OCI-M2 (cell line): ENCODE data around the gene ARHGAP20.

Experiments used
- DNase-seq: peaks from one replicate; lab custom pipeline; 2025; ENCODE audit not compliant: unreplicated experiment; lab: John Stamatoyannopoulos, UW

ARHGAP20 gene

DNA sequence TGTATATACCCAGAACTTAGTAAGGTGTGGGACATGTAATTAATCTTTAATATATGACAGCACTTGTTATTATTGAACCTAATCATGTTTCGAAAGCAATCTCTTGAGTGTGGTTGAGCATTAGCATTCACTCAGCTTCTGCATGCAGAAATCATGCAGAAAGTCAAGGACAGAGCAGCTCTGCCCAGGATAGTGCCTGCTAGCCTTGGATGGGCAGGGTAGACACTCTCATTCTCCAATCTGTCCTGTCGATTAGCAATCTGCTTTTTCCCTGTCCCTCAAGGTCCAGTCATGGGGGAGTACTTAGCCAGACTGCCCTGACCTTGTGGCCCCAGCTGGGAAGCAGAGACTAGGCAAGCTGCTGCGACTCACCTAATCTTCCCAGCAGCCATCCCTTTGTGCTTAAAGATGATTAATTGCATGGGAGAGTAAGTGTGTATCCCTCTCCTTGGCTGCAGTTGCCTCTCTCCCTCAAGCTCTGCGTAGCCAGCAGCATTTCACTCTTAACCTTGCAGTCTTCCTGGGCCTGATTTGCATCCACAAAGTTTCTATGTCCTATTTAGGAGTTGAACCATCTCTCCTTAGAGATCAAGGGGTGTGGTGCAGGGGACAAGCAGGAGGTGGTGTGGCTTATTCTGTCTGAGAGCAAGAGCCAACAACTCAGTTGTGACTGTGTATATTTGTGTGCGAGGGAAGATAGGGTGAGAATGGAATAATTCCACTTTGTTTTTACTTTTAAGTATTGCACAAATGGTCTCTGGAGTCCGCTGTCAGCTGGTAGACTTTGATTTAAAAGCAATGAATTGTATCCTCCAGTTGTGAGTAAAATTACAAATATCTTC is 181.1 kb downstream of the ARHGAP20 start:
- no peak for DNase-seq

DNA sequence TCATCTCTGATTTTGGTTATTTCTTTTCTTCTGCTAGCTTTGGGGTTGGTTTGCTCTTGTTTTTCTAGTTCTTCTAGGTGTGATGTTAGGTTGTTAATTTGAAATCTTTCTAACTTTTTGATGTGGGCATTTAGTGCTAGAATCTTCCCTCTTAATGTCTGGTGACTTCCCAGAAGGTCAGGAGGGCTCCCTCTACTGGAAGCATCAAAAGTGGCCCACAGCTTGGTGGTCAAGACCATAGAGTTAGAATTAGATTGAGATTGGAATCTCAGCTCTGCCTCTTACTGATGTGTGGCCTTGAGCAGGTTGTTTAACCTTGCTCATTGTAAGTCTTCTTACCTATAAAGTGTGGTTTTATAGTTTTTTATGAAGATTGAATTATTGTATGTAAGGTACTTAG is 183.2 kb downstream of the ARHGAP20 start:
- no peak for DNase-seq

DNA sequence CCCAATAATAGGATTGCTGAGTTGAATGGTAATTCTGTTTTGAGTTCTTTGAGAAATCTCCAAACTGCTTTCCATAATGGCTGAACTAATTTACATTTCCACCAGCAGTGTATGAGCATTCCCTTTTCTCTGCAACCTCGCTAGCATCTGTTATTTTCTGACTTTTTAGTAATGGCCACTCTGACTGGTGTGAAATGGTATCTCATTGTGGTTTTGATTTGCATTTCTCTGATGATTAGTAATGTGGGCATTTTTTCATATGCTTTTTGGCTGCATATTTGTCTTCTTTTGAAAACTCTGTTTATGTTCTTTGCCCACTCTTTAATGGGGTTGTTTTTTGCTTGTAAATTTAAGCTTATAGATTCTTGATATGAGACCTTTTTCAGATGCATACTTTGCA is 185.1 kb downstream of the ARHGAP20 start:
- no peak for DNase-seq
